SU-DHL-6 (cell line): ENCODE measurements around the gene LRRC28.

Experiments used
- H2AFZ ChIP-seq: fragments of 200-600 bp; sonication (generic); 2 replicates; pipeline ENCODE4 v1.6.1; 2014; ENCODE audit warnings: low read depth, mild to moderate bottlenecking, moderate library complexity, mixed read lengths, antibody characterized with exemption, low read length; ENCODE audit not compliant: severe bottlenecking
- H3F3A ChIP-seq: fragments of 200-600 bp; shearing (Covaris generic); 2 replicates; pipeline ENCODE4 v1.6.0; 2016; ENCODE audit warnings: antibody characterized with exemption, mild to moderate bottlenecking; ENCODE audit not compliant: insufficient read depth
- H3K27ac ChIP-seq: fragments of 200-600 bp; sonication (generic); 2 replicates; pipeline ENCODE4 v1.5.1; 2016; ENCODE audit warnings: low read depth, mild to moderate bottlenecking, low read length, moderate library complexity, mixed read lengths
- H3K27me3 ChIP-seq: fragments of 200-600 bp; sonication (generic), shearing (Covaris generic); 2 replicates; pipeline ENCODE4 v1.6.0; 2014; ENCODE audit warnings: mild to moderate bottlenecking, low read length
- H3K36me3 ChIP-seq: fragments of 200-600 bp; sonication (generic); 2 replicates; pipeline ENCODE4 v1.6.1; 2014; ENCODE audit warnings: mild to moderate bottlenecking, low read length, mixed read lengths
- H3K4me2 ChIP-seq: fragments of 300-600, 200-600 bp; shearing (Covaris generic), sonication (generic); 2 replicates; pipeline ENCODE4 v1.6.0; 2014; ENCODE audit warnings: low read length, low read depth, mild to moderate bottlenecking; ENCODE audit not compliant: poor library complexity, severe bottlenecking
- H3K4me3 ChIP-seq: fragments of 200-600 bp; sonication (generic); 2 replicates; pipeline ENCODE4 v1.5.1; 2014; ENCODE audit warnings: antibody characterized with exemption, low read length, mild to moderate bottlenecking, mixed read lengths; ENCODE audit not compliant: insufficient read depth, poor library complexity, severe bottlenecking
- H3K79me2 ChIP-seq: fragments of 200-600 bp; sonication (generic); 2 replicates; pipeline ENCODE4 v1.6.1; 2014; ENCODE audit warnings: mild to moderate bottlenecking, low read length, moderate library complexity; ENCODE audit not compliant: insufficient read depth
- H3K9ac ChIP-seq: fragments of 200-600 bp; sonication (generic); 2 replicates; pipeline ENCODE4 v1.7.0; 2014; ENCODE audit warnings: mild to moderate bottlenecking, low read length
- H3K9me2 ChIP-seq: fragments of 200-600 bp; sonication (generic); replicated peaks from 2 replicates; pipeline ENCODE4 v1.6.1; 2014; ENCODE audit warnings: low read length; ENCODE audit not compliant: insufficient read depth
- H3K9me3 ChIP-seq: fragments of 200-600 bp; sonication (generic); 2 replicates; pipeline ENCODE4 v1.6.1; 2014; ENCODE audit warnings: low read length, mixed read lengths; ENCODE audit not compliant: insufficient read depth
- H4K20me1 ChIP-seq: fragments of 200-600 bp; sonication (generic); 2 replicates; pipeline ENCODE4 v1.6.1; 2014; ENCODE audit warnings: low read depth, mild to moderate bottlenecking, antibody characterized with exemption, low read length, moderate library complexity, mixed read lengths
- EZH2phosphoT487 ChIP-seq: fragments of 200-600 bp; sonication (generic), shearing (Covaris generic); conservative IDR thresholded peaks from 2 replicates; pipeline ENCODE4 v1.6.1; 2018; ENCODE audit warnings: mild to moderate bottlenecking, antibody characterized with exemption, low read length, moderate library complexity, mixed read lengths
- TF ChIP-seq, protein P1 (sequence below): fragments of 200-600 bp; sonication (generic); IDR thresholded peaks from one replicate; pipeline ENCODE4 v1.5.1; 2017; ENCODE audit warnings: antibody characterized with exemption, mild to moderate bottlenecking, low read length, moderate library complexity; ENCODE audit not compliant: insufficient read depth, poor library complexity, severe bottlenecking

LRRC28 gene

DNA sequence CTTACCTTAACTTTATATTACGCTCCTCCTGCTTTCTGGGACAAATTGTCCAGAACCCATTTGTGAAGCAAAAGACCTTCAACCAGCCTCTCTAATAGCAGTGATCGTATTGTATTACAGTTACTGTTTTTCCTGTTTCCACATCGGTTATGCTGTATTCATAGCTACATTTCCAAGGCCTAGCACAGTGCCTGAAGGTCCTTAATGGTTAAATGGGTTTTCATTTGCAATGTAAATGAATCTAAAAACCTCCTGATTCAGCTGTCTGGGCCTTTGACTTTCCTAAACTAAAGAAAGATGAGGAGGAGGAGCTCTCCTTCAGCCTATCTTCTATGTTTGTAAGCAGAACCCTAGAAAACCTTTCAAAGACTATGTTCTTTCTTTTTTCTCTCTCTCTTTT is 99.1 kb downstream of the LRRC28 start:
- H2AFZ ChIP-seq = no peak overlapping the region
- H3K9me3 ChIP-seq = no peaks in the 10 kb centered on the region
- no peaks in the 10 kb centered on the region for H3K27me3 ChIP-seq

DNA sequence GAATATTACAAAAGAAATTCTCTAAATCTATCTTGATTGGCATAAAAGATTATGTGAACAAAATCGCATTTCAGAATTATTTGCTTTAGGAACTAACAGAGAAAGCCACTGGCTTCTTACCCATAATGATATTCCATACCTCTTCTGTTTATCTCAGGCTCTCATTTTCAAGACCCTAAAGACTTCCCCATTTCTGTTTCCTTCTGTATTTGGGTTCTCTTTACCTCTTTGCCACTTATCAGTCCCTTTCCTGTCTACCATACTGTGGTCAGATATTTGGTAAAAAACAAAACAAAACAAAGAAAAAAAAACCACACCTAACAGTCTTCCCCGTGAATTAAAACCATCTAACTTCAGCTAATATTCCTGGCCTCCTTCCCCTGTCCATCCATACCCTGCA is 108.5 kb downstream of the LRRC28 start:
- no peaks in the 10 kb centered on the region for H3K27me3 ChIP-seq
- H3K79me2 ChIP-seq = no peaks in the 10 kb centered on the region
- no peaks in the 10 kb centered on the region; the same call in 1 of the 2 replicates for H3K36me3 ChIP-seq
- H3K4me3 ChIP-seq = no peak overlapping the region
- no peak for TF ChIP-seq EZH2phosphoT487
- TF ChIP-seq, protein P1, sequence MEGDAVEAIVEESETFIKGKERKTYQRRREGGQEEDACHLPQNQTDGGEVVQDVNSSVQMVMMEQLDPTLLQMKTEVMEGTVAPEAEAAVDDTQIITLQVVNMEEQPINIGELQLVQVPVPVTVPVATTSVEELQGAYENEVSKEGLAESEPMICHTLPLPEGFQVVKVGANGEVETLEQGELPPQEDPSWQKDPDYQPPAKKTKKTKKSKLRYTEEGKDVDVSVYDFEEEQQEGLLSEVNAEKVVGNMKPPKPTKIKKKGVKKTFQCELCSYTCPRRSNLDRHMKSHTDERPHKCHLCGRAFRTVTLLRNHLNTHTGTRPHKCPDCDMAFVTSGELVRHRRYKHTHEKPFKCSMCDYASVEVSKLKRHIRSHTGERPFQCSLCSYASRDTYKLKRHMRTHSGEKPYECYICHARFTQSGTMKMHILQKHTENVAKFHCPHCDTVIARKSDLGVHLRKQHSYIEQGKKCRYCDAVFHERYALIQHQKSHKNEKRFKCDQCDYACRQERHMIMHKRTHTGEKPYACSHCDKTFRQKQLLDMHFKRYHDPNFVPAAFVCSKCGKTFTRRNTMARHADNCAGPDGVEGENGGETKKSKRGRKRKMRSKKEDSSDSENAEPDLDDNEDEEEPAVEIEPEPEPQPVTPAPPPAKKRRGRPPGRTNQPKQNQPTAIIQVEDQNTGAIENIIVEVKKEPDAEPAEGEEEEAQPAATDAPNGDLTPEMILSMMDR = no peak
- no peaks in the 10 kb centered on the region for H4K20me1 ChIP-seq
- H3F3A ChIP-seq = no peaks in the 10 kb centered on the region
- no peak overlapping the region for H3K27ac ChIP-seq
- no peaks in the 10 kb centered on the region for H3K9me3 ChIP-seq
- H3K9me2 ChIP-seq = no peaks in the 10 kb centered on the region
- no peak overlapping the region for H3K9ac ChIP-seq
- no peak overlapping the region for H2AFZ ChIP-seq
- H3K4me2 ChIP-seq = no peak overlapping the region

More for the DNA sequence above, 99.1 kb downstream of the LRRC28 start:
- Histone ChIP-seq H3K36me3 (no peaks in the 10 kb centered on the region), H3K4me2 (no peak overlapping the region), H3F3A (no peaks in the 10 kb centered on the region), H4K20me1 (no peaks in the 10 kb centered on the region; the same call in 1 of the 2 replicates), H3K79me2 (no peaks in the 10 kb centered on the region), H3K4me3 (no peak overlapping the region), H3K9ac (no peak overlapping the region), H3K27ac (no peak overlapping the region), H3K9me2 (no peaks in the 10 kb centered on the region)
- no peak for TF ChIP-seq EZH2phosphoT487
- TF ChIP-seq, protein P1 = no peak

DNA sequence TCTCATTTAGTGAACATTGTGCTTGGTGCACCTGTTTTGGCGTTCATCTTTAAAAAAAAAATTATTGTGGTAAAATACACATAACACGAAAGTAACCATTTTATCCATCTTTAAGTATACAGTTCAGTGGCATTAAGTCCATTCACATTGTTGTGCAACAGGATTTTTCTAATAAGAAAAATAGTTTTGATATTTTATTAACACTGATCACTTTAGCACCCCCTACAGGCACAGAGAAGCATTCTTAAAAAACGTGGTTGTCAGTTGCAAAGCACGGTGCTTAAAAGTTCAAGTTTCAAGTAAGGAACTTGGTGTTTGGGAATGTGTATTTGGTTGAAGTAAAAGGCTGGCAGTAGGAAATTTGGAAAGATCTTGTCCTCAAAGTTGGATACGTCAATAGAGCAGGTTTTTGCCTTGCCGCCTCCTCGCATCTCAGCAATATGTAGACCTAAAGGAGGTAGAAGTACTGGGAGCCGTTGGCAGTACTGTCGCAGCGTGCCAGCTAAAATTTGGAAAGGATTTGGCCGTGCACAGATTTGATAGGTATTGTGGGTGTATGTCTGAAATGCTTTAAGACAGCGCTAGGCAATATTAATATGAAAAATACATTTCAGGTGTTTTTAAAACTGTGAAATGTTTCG is 110.4 kb downstream of the LRRC28 start:
- H3K9me3 ChIP-seq = no peaks in the 10 kb centered on the region
- no peaks in the 10 kb centered on the region for H3K27me3 ChIP-seq
- H4K20me1 ChIP-seq = no peaks in the 10 kb centered on the region
- H3F3A ChIP-seq = no peaks in the 10 kb centered on the region
- no peak overlapping the region for H3K9ac ChIP-seq
- H3K4me3 ChIP-seq = no peak overlapping the region
- TF ChIP-seq, protein P1 = peak; percentile 72
- no peak for TF ChIP-seq EZH2phosphoT487
- H3K79me2 ChIP-seq = no peaks in the 10 kb centered on the region
- H3K4me2 ChIP-seq = no peak overlapping the region
- no peaks in the 10 kb centered on the region for H3K36me3 ChIP-seq
- H2AFZ ChIP-seq = no peak overlapping the region
- no peak overlapping the region for H3K27ac ChIP-seq
- H3K9me2 ChIP-seq = no peaks in the 10 kb centered on the region
